ENCODE results near the gene TIMM50. TPM values are rescaled to one million over a fixed set of nuclear protein-coding genes. Genes with fewer than 3 reads are reported as not detected.

The TIMM50 gene
- total and polyA plus RNA-seq, 2 of the 8 experiments (the other 6 are each of a cell fraction or from before 2014, with no cell fraction given): 155 to 187 TPM

- H3K9ac ChIP-seq (replicated peaks in 1 of 4; ENCODE audit: extremely low read depth in 1 of 4, low read depth in 3 of 4, low read length in 3 of 4): peak within 1 kb of the TSS; percentile 90 to 97 (median 96)
- H3K79me1 ChIP-seq (ENCODE audit: low read depth, low read length): peaks cover 8% of the 10 kb centered on the region
- H4K8ac ChIP-seq (ENCODE audit: extremely low read depth, insufficient read depth, low read length): peak within 1 kb of the TSS; percentile 35; the same call in 1 of the 2 replicates
- peak within 1 kb of the TSS; percentile 49 for H3K14ac ChIP-seq (ENCODE audit: insufficient read length)
- peak within 1 kb of the TSS; percentile 99 for H3K18ac ChIP-seq (ENCODE audit: extremely low read depth, low read length)
- DNase-seq (ENCODE audit: low read depth in 1 of 2, low spot score in 2 of 2) (peak; percentile 95 to 97), FAIRE-seq (no peak)
- peak within 1 kb of the TSS; percentile 91 for H3K27ac ChIP-seq (ENCODE audit: low read depth, low read length)
- no peak within 1 kb of the TSS for H3K23ac ChIP-seq (ENCODE audit: insufficient read length)
- no peaks in the 10 kb centered on the region for H3K9me3 ChIP-seq (ENCODE audit: insufficient read depth in 2 of 2, low read depth in 1 of 2, low read length in 1 of 2)
- peaks cover 20 to 30% (median 23%) of the 10 kb centered on the region in 4 experiments for H3K36me3 ChIP-seq (ENCODE audit: control insufficient read depth in 2 of 4, insufficient read depth in 4 of 4, low read length in 3 of 4)
- H3K79me2 ChIP-seq (ENCODE audit: control insufficient read depth in 1 of 2, insufficient read depth in 2 of 2, low read length in 2 of 2): peaks cover 7 to 20% of the 10 kb centered on the region in 2 experiments; a peak in 3 of 4 replicates
- H3K56ac ChIP-seq (replicated peaks; ENCODE audit: insufficient read length, low read depth, low read length): peak within 1 kb of the TSS; percentile 89
- H3K4me2 ChIP-seq (ENCODE audit: insufficient read depth in 1 of 2, low read depth in 2 of 2, low read length in 2 of 2): peak within 1 kb of the TSS; percentile 82 to 87
- H4K20me1 ChIP-seq (replicated peaks in 1 of 2; ENCODE audit: control insufficient read depth in 1 of 2, insufficient read depth in 2 of 2, low read length in 2 of 2): peaks cover 2 to 18% of the 10 kb centered on the region in 2 experiments
- H3K27me3 ChIP-seq (replicated peaks in 1 of 4; ENCODE audit: control insufficient read depth in 3 of 4, extremely low read depth in 1 of 4, insufficient read depth in 3 of 4, low read length in 3 of 4): no peaks in the 10 kb centered on the region; a peak in 1 of 7 replicates
- peaks cover 0 to 10% (median 2%) of the 10 kb centered on the region in 4 experiments; a peak in 6 of 7 replicates for H3K4me1 ChIP-seq (replicated peaks in 1 of 4; ENCODE audit: control insufficient read depth in 3 of 4, insufficient read depth in 4 of 4, low read length in 3 of 4)
- no peak within 1 kb of the TSS for H2BK120ac ChIP-seq (replicated peaks; ENCODE audit: low read depth, low read length)
- H2BK5ac ChIP-seq (ENCODE audit: low read depth, low read length): peak within 1 kb of the TSS; percentile 98
- WGBS, 2 experiments (ENCODE audit: extremely low coverage in 1 of 2, insufficient coverage in 1 of 2, insufficient read length in 1 of 2, insufficient replicate concordance in 2 of 2, low coverage in 1 of 2, low lambda C conversion rate in 2 of 2, missing lambda C conversion rate in 1 of 2): 2% methylated on average over 56 of the region's 61 CpGs; no CpG with 5 or more reads in 1 of the 2 experiments
- H3K4ac ChIP-seq (replicated peaks; ENCODE audit: insufficient read length, low read depth, low read length): peak within 1 kb of the TSS; percentile 40
- peak within 1 kb of the TSS; percentile 97 for H4K5ac ChIP-seq (ENCODE audit: insufficient read length, low read depth, low read length)
- H2AK5ac ChIP-seq (ENCODE audit: low read depth, low read length): 0 out of 2 replicates have a peak within 1 kb of the TSS, but pooled peaks have one; percentile 75
- CTCF ChIA-PET (ENCODE audit: partially characterized antibody): interaction anchor here (0.5 to 1.6 kb wide), 13 partner anchors 9 to 74 kb away, joined by 3 to 11 read pairs (median 5); partner anchors contain the start of genes PLEKHG2 and SUPT5H
- H2BK12ac ChIP-seq (ENCODE audit: low read depth, low read length): peak within 1 kb of the TSS; percentile 7; the same call in 1 of the 2 replicates
- no peak within 1 kb of the TSS for H2BK15ac ChIP-seq (ENCODE audit: low read length)
- POLR2A ChIA-PET (ENCODE audit: partially characterized antibody): interaction anchor here (0.5 to 47.8 kb wide), 35 partner anchors 11 to 398 kb away, joined by 3 to 1154 read pairs (median 7); partner anchors contain the start of genes DLL3, DYRK1B, EID2B and IFNL1
- no peak within 1 kb of the TSS for H2BK20ac ChIP-seq (ENCODE audit: low read length)
- peak within 1 kb of the TSS; percentile 97 to 99 (median 98) for H3K4me3 ChIP-seq (ENCODE audit: extremely low read depth in 1 of 4, insufficient read depth in 2 of 4, low read depth in 3 of 4, low read length in 4 of 4)
- peaks cover 8% of the 10 kb centered on the region for H3K23me2 ChIP-seq (ENCODE audit: low read depth, low read length)
- no peak within 1 kb of the TSS for H2AFZ ChIP-seq (ENCODE audit: low read length)
- H4K91ac ChIP-seq (replicated peaks; ENCODE audit: insufficient read length, low read length): peak within 1 kb of the TSS; percentile 96
- TF ChIP-seq GTF2F1 (IDR thresholded peaks at IDR 0.05; ENCODE audit: borderline replicate concordance, low read depth, low read length): peak; percentile 87
- no peak for TF ChIP-seq USF2 (IDR thresholded peaks at IDR 0.05; ENCODE audit: low read length)
- TF ChIP-seq BCL11A (IDR thresholded peaks at IDR 0.05; ENCODE audit: low read depth in 2 of 2, low read length in 2 of 2): no peak
- TF ChIP-seq MAX (IDR thresholded peaks at IDR 0.05): peak; percentile 78
- no peak for TF ChIP-seq CTCF (IDR thresholded peaks at IDR 0.05; ENCODE audit: control extremely low read depth in 1 of 3, insufficient read depth in 1 of 3, low read depth in 1 of 3, low read length in 3 of 3)
- TF ChIP-seq PHF8 (conservative IDR thresholded peaks at IDR 0.05; ENCODE audit: low read depth, low read length): peak; percentile 99
These were observed 44.9 kb upstream of the TIMM50 start, which contains the start of gene RPS16 for GRCh38 chr19:39435499-39436349. Gene RPS16, minus strand, starts transcription at chr19:39435949. Its CDS starts 54 bp downstream, at chr19:39435895.

Measured in H1 (cell line).